ENCODE measurements around the gene EPPIN.

DNA sequence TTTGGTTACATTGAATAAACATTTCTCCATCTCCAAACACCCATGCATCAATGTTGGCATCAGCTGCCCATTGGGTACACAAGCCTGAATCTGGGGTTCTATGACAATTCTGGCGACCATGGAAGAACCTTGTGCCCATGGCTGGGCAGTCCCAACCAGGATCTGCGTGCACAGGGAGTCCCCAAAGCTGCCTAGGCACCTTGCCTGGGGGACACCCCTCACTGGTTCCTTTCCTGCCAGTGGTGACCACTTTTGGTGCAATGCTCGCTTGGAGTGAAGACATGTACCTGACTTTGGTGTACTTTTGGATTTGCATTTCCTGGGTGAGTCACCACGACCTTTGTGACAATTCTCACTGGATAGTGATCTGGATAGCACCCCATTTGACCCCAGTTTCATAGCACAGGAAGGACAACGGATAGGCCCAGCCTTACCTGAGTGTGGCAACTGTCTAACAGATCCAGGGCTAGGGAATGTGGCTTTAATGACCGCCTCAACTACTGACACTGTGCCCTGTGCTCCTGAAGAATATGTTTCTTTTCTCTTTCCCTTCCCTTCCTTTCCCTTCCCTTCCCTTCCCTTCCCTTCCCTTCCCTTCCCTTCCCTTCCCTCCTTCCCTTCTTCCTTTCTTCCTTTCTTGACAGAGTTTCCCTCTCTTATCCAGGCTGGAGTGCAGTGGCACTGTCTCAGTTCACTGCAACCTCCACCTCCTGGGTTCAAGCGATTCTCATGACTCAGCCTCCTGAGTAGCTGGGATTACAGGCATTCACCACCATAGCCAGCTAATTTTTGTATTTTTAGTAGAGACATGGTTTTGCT is 38.9 kb downstream of the EPPIN start:
- TF ChIP-seq, protein P1, sequence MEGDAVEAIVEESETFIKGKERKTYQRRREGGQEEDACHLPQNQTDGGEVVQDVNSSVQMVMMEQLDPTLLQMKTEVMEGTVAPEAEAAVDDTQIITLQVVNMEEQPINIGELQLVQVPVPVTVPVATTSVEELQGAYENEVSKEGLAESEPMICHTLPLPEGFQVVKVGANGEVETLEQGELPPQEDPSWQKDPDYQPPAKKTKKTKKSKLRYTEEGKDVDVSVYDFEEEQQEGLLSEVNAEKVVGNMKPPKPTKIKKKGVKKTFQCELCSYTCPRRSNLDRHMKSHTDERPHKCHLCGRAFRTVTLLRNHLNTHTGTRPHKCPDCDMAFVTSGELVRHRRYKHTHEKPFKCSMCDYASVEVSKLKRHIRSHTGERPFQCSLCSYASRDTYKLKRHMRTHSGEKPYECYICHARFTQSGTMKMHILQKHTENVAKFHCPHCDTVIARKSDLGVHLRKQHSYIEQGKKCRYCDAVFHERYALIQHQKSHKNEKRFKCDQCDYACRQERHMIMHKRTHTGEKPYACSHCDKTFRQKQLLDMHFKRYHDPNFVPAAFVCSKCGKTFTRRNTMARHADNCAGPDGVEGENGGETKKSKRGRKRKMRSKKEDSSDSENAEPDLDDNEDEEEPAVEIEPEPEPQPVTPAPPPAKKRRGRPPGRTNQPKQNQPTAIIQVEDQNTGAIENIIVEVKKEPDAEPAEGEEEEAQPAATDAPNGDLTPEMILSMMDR (IDR thresholded peaks at IDR 0.05; ENCODE audit: control extremely low read depth in 1 of 3, insufficient read depth in 1 of 3, low read depth in 1 of 3, low read length in 3 of 3) = no peak
- TF ChIP-seq JUN (IDR thresholded peaks at IDR 0.05; ENCODE audit: low read depth, low read length) (no peak), POLR2AphosphoS5 (IDR thresholded peaks at IDR 0.05; ENCODE audit: low read depth, low read length) (no peak), EZH2 (IDR thresholded peaks at IDR 0.05; ENCODE audit: low read depth, low read length, severe bottlenecking) (no peak), POLR2A (IDR thresholded peaks at IDR 0.05; ENCODE audit: control extremely low read depth in 1 of 2, low read depth in 2 of 2, low read length in 2 of 2) (no peak), ZNF274 (IDR thresholded peaks at IDR 0.05; ENCODE audit: borderline replicate concordance, extremely low read depth, low read length) (no peak), RFX5 (IDR thresholded peaks at IDR 0.05; ENCODE audit: borderline replicate concordance, low read depth, low read length) (no peak), HDAC6 (IDR thresholded peaks at IDR 0.05; ENCODE audit: low read depth, low read length) (no peak)
- TF ChIP-seq, protein P2, sequence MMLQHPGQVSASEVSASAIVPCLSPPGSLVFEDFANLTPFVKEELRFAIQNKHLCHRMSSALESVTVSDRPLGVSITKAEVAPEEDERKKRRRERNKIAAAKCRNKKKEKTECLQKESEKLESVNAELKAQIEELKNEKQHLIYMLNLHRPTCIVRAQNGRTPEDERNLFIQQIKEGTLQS (IDR thresholded peaks at IDR 0.05; ENCODE audit: insufficient read depth, low read depth, low read length) = no peak
